Left renal cortex interstitium (tissue), 4 donors: ENCODE results near the gene TM9SF3. TPM values are rescaled to one million over a fixed set of nuclear protein-coding genes. Genes with fewer than 3 reads are reported as not detected.
A peak's percentile ranks its signal among the peaks of the same experiment; 100 is the strongest.
"Not testable (repeated sequence)": the region's sequence is repeated elsewhere in the genome, so short reads cannot be mapped to it uniquely, and the experiment has no call there.

ENCODE experiments used
- DNase-seq, 4 donors: peaks; one replicate each; pipeline ENCODE4 v3.0.0-alpha.2; 2013; ENCODE audit warnings: low read depth in 4 of 4, low spot score in 2 of 4, missing footprints in 1 of 4
- polyA plus RNA-seq, 4 donors: library from polyadenylated mRNA; unstranded; fragments of 120-200 nt; gene quantifications; one replicate each; pipeline ENCODE4 v1.2.1, GENCODE V29; 2013; ENCODE audit not compliant: insufficient read length in 4 of 4

Gene TM9SF3
- polyA plus RNA-seq, 4 donors: 161 to 209 (median 191) TPM

GRCh38 chr10:96570983-96571964 lies 15.5 kb downstream of the TM9SF3 start:
- no peak for DNase-seq

DNA sequence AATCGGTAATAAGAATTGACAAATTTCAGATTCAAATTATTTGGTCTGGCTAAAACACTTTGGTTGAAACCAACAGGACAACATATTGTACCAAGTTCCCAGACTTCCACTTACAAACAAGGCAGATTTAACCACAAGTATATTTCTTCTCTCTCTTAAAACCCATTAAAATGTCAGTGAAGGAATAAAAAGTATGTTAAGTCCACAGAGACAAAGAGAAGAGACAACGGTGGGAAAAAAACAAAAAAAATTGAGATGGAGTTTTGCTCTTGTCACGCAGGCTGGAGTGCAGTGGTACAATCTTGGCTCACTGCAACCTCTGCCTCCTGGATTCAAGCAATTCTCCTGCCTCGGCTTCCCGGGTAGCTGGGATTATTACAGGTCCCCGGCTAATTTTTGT lies 16.3 kb downstream of the TM9SF3 start:
- no peak for DNase-seq

- no peak for DNase-seq
These were observed 18.4 kb downstream of the TM9SF3 start for GRCh38 chr10:96568402-96568801.

DNA sequence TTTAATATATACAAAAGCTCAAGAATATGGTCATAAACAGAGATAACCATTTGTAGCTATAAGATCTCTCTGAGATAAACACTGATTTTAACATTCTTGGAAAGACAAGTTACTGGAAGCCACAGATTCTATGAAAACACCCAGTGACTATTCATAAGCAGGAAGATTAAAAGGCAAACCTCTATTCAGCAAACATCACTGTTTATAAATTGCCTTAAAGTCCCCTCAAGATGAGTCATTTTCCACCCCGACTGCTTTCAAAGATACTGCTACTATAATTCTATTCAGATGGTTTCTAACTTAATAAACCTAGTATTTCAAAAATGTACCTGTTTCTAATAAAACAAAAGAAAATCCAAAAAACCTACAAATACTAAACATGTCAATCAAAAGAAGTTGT lies 21.0 kb downstream of the TM9SF3 start:
- DNase-seq: no peak

GRCh38 chr10:96560966-96561887 lies 25.6 kb downstream of the TM9SF3 start:
- no peak for DNase-seq

- no peak for DNase-seq
These were observed 26.3 kb downstream of the TM9SF3 start for GRCh38 chr10:96560489-96560888.

DNA sequence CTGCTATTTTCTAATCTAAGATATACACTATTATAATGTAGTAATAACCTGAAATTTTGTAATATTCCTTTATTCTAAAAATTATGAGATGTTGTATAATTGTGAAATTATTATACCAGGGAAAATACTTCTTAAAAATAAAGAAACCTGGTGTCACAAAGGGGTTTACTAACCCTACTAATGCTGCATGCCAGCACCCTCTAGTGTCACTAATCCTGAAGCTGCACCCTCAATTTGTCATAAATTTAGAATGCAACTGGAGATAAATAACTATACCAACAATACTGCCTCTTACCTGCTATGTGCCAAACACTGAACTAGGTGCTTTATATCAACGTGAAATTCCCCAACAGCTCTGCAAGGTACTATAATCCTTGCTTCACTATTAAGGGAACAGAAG lies 30.8 kb downstream of the TM9SF3 start:
- peak in 1 of 4 donors; percentile 8 for DNase-seq

- DNase-seq: no peak
These were observed 31.5 kb downstream of the TM9SF3 start for GRCh38 chr10:96555330-96555729.

- no peak for DNase-seq
These were observed 38.2 kb downstream of the TM9SF3 start for GRCh38 chr10:96548589-96548988.

DNA sequence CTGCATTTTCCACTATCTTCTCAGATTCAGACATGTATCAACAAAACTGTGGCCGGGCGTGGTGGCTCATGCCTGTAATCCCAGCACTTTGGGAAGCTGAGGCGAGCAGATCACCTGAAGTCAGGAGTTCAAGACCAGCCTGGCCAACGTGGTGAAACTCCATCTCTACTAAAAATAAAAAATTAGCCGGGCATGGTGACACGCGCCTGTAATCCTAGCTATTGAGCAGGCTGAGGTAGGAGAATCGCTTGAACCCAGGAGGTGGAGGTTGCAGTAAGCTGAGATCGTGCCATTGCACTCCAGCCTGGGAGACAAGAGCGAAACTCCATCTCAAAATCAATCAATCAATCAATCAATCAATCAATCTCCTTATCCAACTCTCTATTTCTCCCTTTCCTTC lies 41.3 kb downstream of the TM9SF3 start:
- not testable (repeated sequence) for DNase-seq

GRCh38 chr10:96541921-96542320 lies 44.9 kb downstream of the TM9SF3 start:
- DNase-seq: no peak

DNA sequence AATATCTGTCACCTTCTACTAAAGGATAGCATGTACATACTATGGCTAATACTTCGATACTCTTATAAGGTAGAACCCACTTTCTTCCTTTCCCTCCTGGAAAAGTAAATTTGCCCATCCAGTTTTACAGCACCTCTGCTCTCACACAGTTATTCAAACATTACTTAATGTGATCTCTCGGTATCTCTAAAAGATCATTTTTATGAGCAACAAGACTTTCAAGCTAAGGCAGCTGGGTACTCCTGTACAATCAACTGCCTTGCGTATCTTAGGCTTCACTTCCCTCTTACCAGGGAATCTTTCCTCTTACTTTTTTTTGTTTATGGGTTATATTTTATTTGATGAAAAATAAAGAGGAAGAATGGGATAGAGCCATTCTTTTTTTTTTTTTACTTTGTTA lies 46.6 kb downstream of the TM9SF3 start:
- no peak for DNase-seq

DNA sequence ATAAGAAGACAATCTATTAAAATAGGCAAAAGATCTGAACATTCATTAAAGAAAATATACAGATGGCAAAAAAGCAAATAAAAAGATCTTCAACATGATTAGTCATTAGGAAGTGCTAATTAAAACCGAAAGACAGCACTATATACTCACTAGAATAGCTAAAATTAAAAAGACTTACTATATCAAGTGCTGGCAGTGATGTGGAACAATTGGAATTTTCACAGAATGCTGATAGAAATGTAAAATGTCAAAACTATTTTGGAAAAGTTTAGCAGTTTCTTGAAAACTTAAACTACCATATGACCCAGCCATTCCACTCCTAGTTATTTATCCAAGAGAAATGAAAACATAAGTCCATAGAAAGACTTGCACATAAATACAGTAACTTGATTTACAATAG lies 48.1 kb downstream of the TM9SF3 start:
- no peak for DNase-seq

GRCh38 chr10:96536129-96536528 lies 50.7 kb downstream of the TM9SF3 start:
- no peak for DNase-seq

GRCh38 chr10:96532523-96532922 lies 54.3 kb downstream of the TM9SF3 start:
- no peak for DNase-seq

GRCh38 chr10:96529634-96530279 lies 57.1 kb downstream of the TM9SF3 start:
- no peak for DNase-seq

- no peak for DNase-seq
These were observed 62.1 kb downstream of the TM9SF3 start for GRCh38 chr10:96524741-96525140.

- DNase-seq: no peak
These were observed 69.5 kb downstream of the TM9SF3 start for GRCh38 chr10:96517284-96517683.

GRCh38 chr10:96516337-96516736 lies 70.5 kb downstream of the TM9SF3 start:
- DNase-seq: no peak

- DNase-seq: peak in 3 of 4 donors; percentile 53 to 71 (median 69)
These were observed 72.9 kb downstream of the TM9SF3 start, which contains the start of gene TLL2 for GRCh38 chr10:96513698-96514561. TSS of gene TLL2 (minus strand) at chr10:96513926. CDS start at chr10:96513685, 241 bp downstream.
